Spleen (tissue), 11 donors: Measurements from ENCODE around the gene ADA. TPM values are rescaled to one million over a fixed set of nuclear protein-coding genes. Genes with fewer than 3 reads are reported as not detected.
"Not testable (repeated sequence)": the region's sequence is repeated elsewhere in the genome, so short reads cannot be mapped to it uniquely, and the experiment has no call there.

Experiments used
- DNase-seq: peaks from one replicate; pipeline ENCODE4 v3.0.0-alpha.2; 2020
- H3K27ac ChIP-seq, 8 donors: fragments of 200-600 bp; sonication (generic) in 7 of 8; 1 replicate in 4 of 8; 2 replicates in 4 of 8; pipeline versions ENCODE4 v1.5.0 to v1.8.0; 2016 to 2021; ENCODE audit warnings: inconsistent platforms in 4 of 8, mild to moderate bottlenecking in 4 of 8, moderate library complexity in 1 of 8
- H3K27me3 ChIP-seq, 7 donors: fragments of 200-600 bp; sonication (generic) in 6 of 7; replicated peaks in 1 of 7; 1 replicate in 4 of 7; 2 replicates in 3 of 7; pipeline versions ENCODE4 v1.5.0 to v1.8.0; 2016 to 2021; ENCODE audit warnings: inconsistent platforms in 3 of 7, mild to moderate bottlenecking in 1 of 7
- H3K36me3 ChIP-seq, 6 donors: fragments of 200-600 bp; sonication (generic) in 5 of 6; 1 replicate in 4 of 6; 2 replicates in 2 of 6; pipeline versions ENCODE4 v1.5.0 to v1.8.0; 2016 to 2021; ENCODE audit warnings: inconsistent platforms in 2 of 6
- H3K4me1 ChIP-seq, 6 donors: fragments of 200-600 bp; sonication (generic) in 5 of 6; 1 replicate in 3 of 6; 2 replicates in 3 of 6; pipeline versions ENCODE4 v1.5.0 to v1.8.0; 2016 to 2021; ENCODE audit warnings: inconsistent platforms in 3 of 6
- H3K4me3 ChIP-seq, 8 donors: fragments of 200-600 bp; sonication (generic) in 7 of 8; 1 replicate in 4 of 8; 2 replicates in 4 of 8; pipeline versions ENCODE4 v1.5.0 to v1.8.0; 2016 to 2021; ENCODE audit warnings: inconsistent platforms in 4 of 8, mild to moderate bottlenecking in 4 of 8, moderate library complexity in 2 of 8
- H3K9me3 ChIP-seq, 8 donors: fragments of 200-600 bp; sonication (generic) in 7 of 8; 1 replicate in 4 of 8; 2 replicates in 4 of 8; pipeline versions ENCODE4 v1.5.0 to v1.8.0; 2016 to 2021; ENCODE audit warnings: inconsistent platforms in 4 of 8
- CTCF ChIP-seq, 11 experiments: fragments of 200-600 bp in 7 of 11; fragments of 450-650 bp in 4 of 11; sonication (generic) in 4 of 11; IDR thresholded peaks in 8 of 11; conservative IDR thresholded peaks in 3 of 11; 1 replicate in 7 of 11; 2 replicates in 4 of 11; pipeline versions ENCODE4 v1.4.0 to v1.8.0; 2016 to 2021; ENCODE audit warnings: antibody characterized with exemption in 11 of 11, inconsistent platforms in 4 of 11, mild to moderate bottlenecking in 1 of 11
- POLR2A ChIP-seq, 3 donors: fragments of 450-650 bp; IDR thresholded peaks; one replicate each; pipeline ENCODE4 v1.5.1; 2017; ENCODE audit warnings: antibody characterized with exemption in 3 of 3, mild to moderate bottlenecking in 1 of 3
- POLR2AphosphoS5 ChIP-seq, 3 donors: sonication (generic); formaldehyde crosslinking; IDR thresholded peaks; one replicate each; pipeline ENCODE4 v1.5.1; 2017; ENCODE audit warnings: antibody characterized with exemption in 3 of 3
- WGBS, 5 donors: extraction: QIAGEN DNeasy Blood & Tissue Kit in 3 of 5; methylation state at CpG; one replicate each; pipeline versions ENCODE4 v1.1.5 to v1.1.7; 2013 to 2018; 5-methylcytosine and 5-hydroxymethylcytosine counted together
- intact Hi-C: fragments of 100-400 bp; cut with DNase I; formaldehyde crosslinking; loops from one replicate; pipeline ENCODE4 v1.15.0; 2023; ENCODE audit warnings: low total_unique reads
- polyA plus RNA-seq, 3 donors: library from polyadenylated mRNA; stranded (reverse); fragments of 200-250 nt; gene quantifications; one replicate each; pipeline ENCODE4 v1.2.1, GENCODE V29; 2013
- total RNA-seq, 7 donors: library from RNA; depleted of rRNA in 3 of 7; stranded (reverse); fragments of >200 nt in 3 of 7; fragmentation: NEBNext Ultra II Directional in 4 of 7; extraction: Animal tissue kit (Norgen Biotek cat#: 25700) in 4 of 7; gene quantifications; one replicate each; pipeline versions ENCODE4 v1.1.0 to v1.2.1, GENCODE V29; 2016 to 2021
- donor health status: healthy with polysubstance abuse.
- donor health status: DM: no; HTN: no; CAD: no; lungs with moderate emphysema.
- donor health status: DM: no; HTN: no; CAD: no.
- donor health status: Bipolar disorder and iron deficiency.
- donor health status: healthy.
- donor health status: DM: no; HTN: no; CAD: no.
- donor health status: DM: yes; HTN: yes; CAD: no.

The ADA gene
- total and polyA plus RNA-seq, 10 donors = 14.8 to 30.4 (median 22.5) TPM

GRCh38 chr20:44678990-44679611, 27.6 kb upstream of the ADA start:
- Histone ChIP-seq H3K27me3 (no peaks in the 10 kb centered on the region), H3K36me3 (no peaks in the 10 kb centered on the region), H3K9me3 (no peaks in the 10 kb centered on the region), H3K4me3 (no peak overlapping the region), H3K4me1 (peaks cover 0 to 10% (median 3%) of the 10 kb centered on the region in 6 donors), H3K27ac (no peak overlapping the region)
- DNase-seq = no peak
- TF ChIP-seq POLR2AphosphoS5 (IDR thresholded peaks at IDR 0.05) (no peak), POLR2A (IDR thresholded peaks at IDR 0.05) (no peak), CTCF (IDR thresholded peaks at IDR 0.05 in 8 of 11, conservative IDR thresholded peaks at IDR 0.05 in 3 of 11) (no peak)
- WGBS, 5 donors = 89 to 97% (median 92%) methylated on average over 10 to 12 of the region's 12 CpGs
- intact Hi-C loops = no loop called here

GRCh38 chr20:44678242-44678641, 26.7 kb upstream of the ADA start:
- intact Hi-C loops = no loop called here
- 42 to 88% (median 81%) methylated on average over 2 of the region's 2 CpGs for WGBS, 5 donors

GRCh38 chr20:44672318-44672902, 20.9 kb upstream of the ADA start:
- peak overlapping the region in 4 of 8 donors; percentile 24 to 65 (median 54) for H3K27ac ChIP-seq
- H3K4me3 ChIP-seq, H3K9me3 ChIP-seq, intact Hi-C loops, H3K27me3 ChIP-seq, DNase-seq, H3K36me3 ChIP-seq: not testable (repeated sequence)
- H3K4me1 ChIP-seq = peaks cover 0 to 23% (median 0%) of the 10 kb centered on the region in 6 donors
- 87 to 90% (median 88%) methylated on average over 23 of the region's 23 CpGs for WGBS, 5 donors

More at GRCh38 chr20:44678242-44678641, 26.7 kb upstream of the ADA start:
- H3K27ac ChIP-seq = no peak overlapping the region
- H3K27me3 ChIP-seq = no peaks in the 10 kb centered on the region
- no peaks in the 10 kb centered on the region for H3K9me3 ChIP-seq
- H3K4me1 ChIP-seq = peaks cover 0 to 1% (median 0%) of the 10 kb centered on the region in 6 donors
- DNase-seq = no peak
- no peak for TF ChIP-seq CTCF (IDR thresholded peaks at IDR 0.05 in 8 of 11, conservative IDR thresholded peaks at IDR 0.05 in 3 of 11)
- no peak for TF ChIP-seq POLR2AphosphoS5 (IDR thresholded peaks at IDR 0.05)
- no peak for TF ChIP-seq POLR2A (IDR thresholded peaks at IDR 0.05)
- H3K36me3 ChIP-seq = no peaks in the 10 kb centered on the region
- H3K4me3 ChIP-seq = no peak overlapping the region

GRCh38 chr20:44671541-44671940, 20.0 kb upstream of the ADA start:
- Histone ChIP-seq H3K27ac (peak overlapping the region in 5 of 8 donors; percentile 27 to 69 (median 56)), H3K4me3 (peak overlapping the region in 4 of 8 donors; percentile 1 to 49 (median 19)), H3K4me1 (peaks cover 0 to 23% (median 0%) of the 10 kb centered on the region in 6 donors)
- intact Hi-C loops, H3K36me3 ChIP-seq, H3K27me3 ChIP-seq, H3K9me3 ChIP-seq: not testable (repeated sequence)
- WGBS, 5 donors = 26 to 41% (median 38%) methylated on average over 6 of the region's 7 CpGs
- peak in 1 of 3 donors; percentile 14 for TF ChIP-seq POLR2AphosphoS5 (IDR thresholded peaks at IDR 0.05)
- peak; percentile 87 for DNase-seq

GRCh38 chr20:44670851-44671250, 19.4 kb upstream of the ADA start:
- H3K4me1 ChIP-seq = peaks cover 0 to 23% (median 0%) of the 10 kb centered on the region in 6 donors
- H3K27ac ChIP-seq = peak overlapping the region in 1 of 8 donors; percentile 69
- peak overlapping the region in 4 of 8 donors; percentile 1 to 49 (median 19) for H3K4me3 ChIP-seq
- DNase-seq, H3K36me3 ChIP-seq, intact Hi-C loops, H3K27me3 ChIP-seq, H3K9me3 ChIP-seq: not testable (repeated sequence)
- WGBS, 5 donors = 86 to 93% (median 89%) methylated on average over 9 of the region's 9 CpGs
